B cell (primary cell): ENCODE measurements around the gene DIPK1B. TPM values are rescaled to one million over a fixed set of nuclear protein-coding genes. Genes with fewer than 3 reads are reported as not detected.

Source experiments
- ATAC-seq: fragments of 200-7000 bp; cut with Tn5 transposase; one replicate; pipeline ENCODE4 v1.10.0; 2021; ENCODE audit warnings: low read depth, mild to moderate bottlenecking, moderate number of reproducible peaks, moderate library complexity
- CTCF ChIA-PET: fragments of 350-600 bp; sonication (Branson Sonifier 250); formaldehyde crosslinking; loops from one replicate; lab custom pipeline; 2021; ENCODE audit warnings: antibody characterized with exemption, inconsistent platforms; lab: Charles Lee
- POLR2A ChIA-PET: fragments of 350-600 bp; sonication (Branson Sonifier 250); formaldehyde crosslinking; loops from one replicate; lab custom pipeline; 2021; ENCODE audit warnings: antibody characterized with exemption; lab: Charles Lee
- DNase-seq: peaks from one replicate; pipeline ENCODE4 v3.0.0; 2013
- H2AFZ ChIP-seq: 2 replicates; pipeline ENCODE4 v1.6.1; 2012; ENCODE audit warnings: mild to moderate bottlenecking, low read depth, low read length; ENCODE audit not compliant: insufficient read depth, poor library complexity, severe bottlenecking
- H3K27ac ChIP-seq, 2 donors: 1 replicate in 1 of 2; 2 replicates in 1 of 2; pipeline ENCODE4 v1.5.1; 2012 to 2013; ENCODE audit warnings: low read length in 2 of 2, mild to moderate bottlenecking in 2 of 2, moderate library complexity in 1 of 2
- H3K27me3 ChIP-seq, 4 experiments: fragments of 200-600 bp in 1 of 4; sonication (generic) in 1 of 4; replicated peaks in 1 of 4; 1 replicate in 2 of 4; 2 replicates in 2 of 4; pipeline versions ENCODE4 v1.6.1 to v1.7.0; 2013 to 2016; ENCODE audit warnings: low read length in 3 of 4, mild to moderate bottlenecking in 2 of 4, mixed read lengths in 1 of 4, moderate library complexity in 1 of 4; ENCODE audit not compliant: insufficient read depth in 4 of 4, control insufficient read depth in 3 of 4; ENCODE audit errors: control extremely low read depth in 1 of 4
- H3K36me3 ChIP-seq, 2 experiments: replicated peaks in 1 of 2; 1 replicate in 1 of 2; 2 replicates in 1 of 2; pipeline versions ENCODE4 v1.6.1 to v1.7.1; 2013; ENCODE audit warnings: low read length in 1 of 2; ENCODE audit not compliant: insufficient read depth in 2 of 2, control insufficient read depth in 1 of 2; ENCODE audit errors: control extremely low read depth in 1 of 2, extremely low read depth in 1 of 2
- H3K4me1 ChIP-seq, 2 donors: fragments of 200-600 bp in 1 of 2; sonication (generic) in 1 of 2; 1 replicate in 1 of 2; 2 replicates in 1 of 2; pipeline versions ENCODE4 v1.5.1 to v1.6.1; 2013 to 2017; ENCODE audit warnings: low read length in 2 of 2; ENCODE audit not compliant: control insufficient read depth in 2 of 2, insufficient read depth in 2 of 2
- H3K4me2 ChIP-seq: replicated peaks from 2 replicates; pipeline ENCODE3; 2012; ENCODE audit warnings: mild to moderate bottlenecking, low read depth, low read length; ENCODE audit not compliant: poor library complexity, severe bottlenecking
- H3K4me3 ChIP-seq, 5 experiments: fragments of 200-600 bp in 1 of 5; sonication (generic) in 1 of 5; 1 replicate in 3 of 5; 2 replicates in 2 of 5; pipeline versions ENCODE4 v1.5.1 to v1.7.0; 2011 to 2016; ENCODE audit warnings: low read length in 4 of 5, mild to moderate bottlenecking in 4 of 5, low read depth in 2 of 5, control low read depth in 1 of 5, moderate library complexity in 1 of 5; ENCODE audit not compliant: insufficient read depth in 1 of 5; ENCODE audit errors: control extremely low read depth in 1 of 5, extremely low read depth in 1 of 5
- H3K79me2 ChIP-seq: fragments of 200-600 bp; sonication (generic); one replicate; pipeline ENCODE4 v1.6.0; 2016; ENCODE audit warnings: low read length; ENCODE audit not compliant: control insufficient read depth, insufficient read depth
- H3K9ac ChIP-seq: fragments of 200-600 bp; sonication (generic); 2 replicates; pipeline ENCODE4 v1.6.1; 2017; ENCODE audit warnings: mild to moderate bottlenecking, low read length, moderate library complexity
- H3K9me3 ChIP-seq, 3 donors: one replicate each; pipeline versions ENCODE4 v1.6.1 to v1.7.1; 2013; ENCODE audit warnings: low read length in 2 of 3; ENCODE audit not compliant: control insufficient read depth in 2 of 3, insufficient read depth in 1 of 3; ENCODE audit errors: control extremely low read depth in 1 of 3
- H4K20me1 ChIP-seq: 2 replicates; pipeline ENCODE4 v1.6.0; 2012; ENCODE audit warnings: mild to moderate bottlenecking, low read length; ENCODE audit not compliant: insufficient read depth, control insufficient read depth, poor library complexity, severe bottlenecking
- H3K27ac Mint-ChIP-seq: one replicate; pipeline ENCODE4 v1.8.0; 2021; ENCODE audit warnings: mixed read lengths
- H3K27me3 Mint-ChIP-seq: one replicate; pipeline ENCODE4 v1.8.0; 2021; ENCODE audit warnings: mixed read lengths
- H3K4me1 Mint-ChIP-seq: one replicate; pipeline ENCODE4 v1.8.0; 2021; ENCODE audit warnings: mixed read lengths
- H3K4me3 Mint-ChIP-seq: one replicate; pipeline ENCODE4 v1.8.0; 2021; ENCODE audit warnings: mixed read lengths
- H3K9me3 Mint-ChIP-seq: one replicate; pipeline ENCODE4 v1.8.0; 2022; ENCODE audit warnings: mixed read lengths; ENCODE audit not compliant: insufficient read depth
- CTCF ChIP-seq: fragments of 200-600 bp; IDR thresholded peaks from one replicate; pipeline ENCODE4 v1.8.0; 2022; ENCODE audit warnings: antibody characterized with exemption, mild to moderate bottlenecking
- EZH2 ChIP-seq: IDR thresholded peaks from 2 replicates; pipeline ENCODE4 v1.6.1; 2012; ENCODE audit warnings: borderline replicate concordance, low read depth, mild to moderate bottlenecking, moderate library complexity, low read length; ENCODE audit not compliant: insufficient read depth, poor library complexity, severe bottlenecking
- WGBS: methylation state at CpG from one replicate; pipeline ENCODE4 v1.1.5; 2013; ENCODE audit warnings: missing lambda C conversion rate; ENCODE audit not compliant: insufficient coverage; 5-methylcytosine and 5-hydroxymethylcytosine counted together
- intact Hi-C: fragments of 100-400 bp; cut with micrococcal nuclease; formaldehyde crosslinking; loops from one replicate; pipeline ENCODE4 v1.10.0; 2022
- polyA plus RNA-seq: library from polyadenylated mRNA; depleted of rRNA; stranded (reverse); fragments of >200 nt; gene quantifications from 2 replicates; pipeline ENCODE4 v1.2.3, GENCODE V29; 2012
- total RNA-seq, 2 donors: library from RNA; stranded (reverse); fragments of 120-200 nt in 1 of 2; gene quantifications; 1 replicate in 1 of 2; 2 replicates in 1 of 2; pipeline versions ENCODE4 v1.2.3 to v1.2.4, GENCODE V29; 2013 to 2022

The DIPK1B gene
- total and polyA plus RNA-seq, 2 donors (not counting 1 experiment from before 2014, with no cell fraction given), result 9.6 TPM

DNA sequence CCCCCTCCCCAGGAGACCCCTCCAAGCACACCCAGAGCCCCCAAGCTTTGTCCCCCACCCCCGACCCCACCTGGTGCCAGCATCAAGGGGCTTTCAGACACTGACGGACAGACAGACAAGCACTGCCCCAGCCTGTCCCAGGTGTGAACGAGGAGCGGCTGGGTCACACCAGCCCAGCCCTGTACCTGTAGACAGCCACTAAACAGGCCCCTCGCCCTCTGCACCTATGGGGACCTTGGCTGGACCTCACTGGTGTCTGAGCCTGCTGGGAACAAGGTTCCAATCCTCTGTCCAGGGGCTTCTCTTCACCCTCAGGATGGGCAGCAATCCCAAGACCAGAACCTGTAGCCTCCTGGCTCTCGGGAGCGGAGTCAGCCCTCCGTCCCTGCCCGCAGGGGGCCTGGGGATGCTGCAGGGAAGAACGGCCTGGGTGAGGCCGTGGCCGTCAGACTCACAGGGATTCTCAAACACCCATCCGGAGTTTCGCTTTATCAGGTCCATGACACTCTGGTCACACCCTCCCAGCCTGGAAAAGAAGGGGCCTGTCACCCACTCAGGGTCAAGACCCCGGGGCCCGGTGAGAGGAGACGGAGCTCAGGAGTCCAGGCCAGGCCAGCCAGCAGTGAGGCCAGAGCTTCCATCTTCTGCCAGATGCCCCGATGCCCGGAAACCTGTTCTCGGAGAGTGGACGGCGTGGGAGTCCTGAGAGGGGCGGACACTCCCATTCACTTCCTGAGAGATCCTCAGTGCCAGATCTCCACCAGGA is 33.2 kb downstream of the DIPK1B start:
- ChIA-PET POLR2A (interaction anchor here (0.7 to 2.3 kb wide), 7 partner anchors 9 to 537 kb away, joined by 3 to 12 read pairs (median 6); partner anchors contain the start of gene LCN8), CTCF (interaction anchor here (1.6 to 3.3 kb wide), 3 partner anchors 12 to 21 kb away, joined by 5 to 18 read pairs (median 9); partner anchors contain the start of gene LCN8)
- H3K27ac Mint-ChIP-seq, result peak overlapping the region; percentile 56
- H3K9ac ChIP-seq, result no peak overlapping the region
- peaks cover 46 to 74% of the 10 kb centered on the region in 2 donors for H3K4me1 ChIP-seq
- intact Hi-C loops, result no loop called here
- no peak for DNase-seq
- no peak overlapping the region for H3K27ac ChIP-seq
- H3K9me3 Mint-ChIP-seq, result no peaks in the 10 kb centered on the region
- peaks cover 71% of the 10 kb centered on the region for H3K4me1 Mint-ChIP-seq
- H2AFZ ChIP-seq, result no peak overlapping the region
- TF ChIP-seq EZH2, result no peak
- TF ChIP-seq CTCF, result no peak
- no peak for ATAC-seq
- peaks cover 7% of the 10 kb centered on the region for H4K20me1 ChIP-seq
- no peak overlapping the region for H3K4me3 ChIP-seq
- WGBS, result 95% methylated on average over 20 of the region's 23 CpGs
- no peaks in the 10 kb centered on the region for H3K27me3 Mint-ChIP-seq
- no peaks in the 10 kb centered on the region for H3K36me3 ChIP-seq
- H3K27me3 ChIP-seq, result no peaks in the 10 kb centered on the region
- peaks cover 0 to 7% (median 0%) of the 10 kb centered on the region in 3 donors for H3K9me3 ChIP-seq
- H3K79me2 ChIP-seq, result peaks cover 28% of the 10 kb centered on the region
- H3K4me2 ChIP-seq, result no peak overlapping the region
- no peak overlapping the region for H3K4me3 Mint-ChIP-seq

DNA sequence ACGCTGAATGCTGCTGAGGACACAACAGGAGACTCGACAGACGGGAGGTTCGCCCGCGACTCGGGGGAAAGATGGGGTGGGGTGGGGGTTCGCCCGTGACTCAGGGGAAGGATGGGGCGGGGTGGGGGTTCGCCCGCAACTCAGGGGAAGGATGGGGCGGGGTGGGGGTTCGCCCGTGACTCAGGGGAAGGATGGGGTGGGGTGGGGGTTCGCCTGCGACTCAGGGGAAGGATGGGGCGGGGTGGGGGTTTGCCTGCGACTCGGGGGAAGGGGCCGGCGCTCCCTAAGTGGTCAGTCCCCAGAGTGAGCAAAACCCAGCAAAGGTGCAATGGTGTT is 33.8 kb downstream of the DIPK1B start:
- Histone ChIP-seq H3K9ac (no peak overlapping the region), H3K27me3 (no peaks in the 10 kb centered on the region), H3K79me2 (peaks cover 23% of the 10 kb centered on the region), H3K27ac (no peak overlapping the region), H3K4me2 (no peak overlapping the region), H3K9me3 (peaks cover under 1 to 7% (median 2%) of the 10 kb centered on the region in 3 donors), H3K36me3 (no peaks in the 10 kb centered on the region), H2AFZ (no peak overlapping the region), H3K4me3 (no peak overlapping the region), H3K4me1 (peaks cover 42 to 74% of the 10 kb centered on the region in 2 donors), H4K20me1 (peaks cover 2% of the 10 kb centered on the region)
- intact Hi-C loops, result no loop called here
- WGBS, result 67% methylated on average over 9 of the region's 22 CpGs
- H3K4me1 Mint-ChIP-seq, result peaks cover 72% of the 10 kb centered on the region
- CTCF ChIA-PET, result interaction anchor here (1.6 kb wide), 1 partner anchor 12 kb away, joined by 5 read pairs; the partner anchor contains the start of gene LCN8
- DNase-seq (no peak), ATAC-seq (no peak)
- POLR2A ChIA-PET, result interaction anchor here (0.7 to 2.3 kb wide), 5 partner anchors 8 to 537 kb away, joined by 3 to 12 read pairs (median 6); no protein-coding TSS in a partner anchor
- no peak overlapping the region for H3K27ac Mint-ChIP-seq
- no peaks in the 10 kb centered on the region for H3K9me3 Mint-ChIP-seq
- TF ChIP-seq CTCF, result no peak
- no peak for TF ChIP-seq EZH2
- no peaks in the 10 kb centered on the region for H3K27me3 Mint-ChIP-seq
- H3K4me3 Mint-ChIP-seq, result no peak overlapping the region
